Left lung (tissue), 10 donors: ENCODE measurements around the gene MSH5. TPM values are rescaled to one million over a fixed set of nuclear protein-coding genes. Genes with fewer than 3 reads are reported as not detected.

Experiments
- ATAC-seq: fragments of 200-7000 bp; cut with Tn5 transposase; one replicate; pipeline ENCODE4 v1.9.1; 2020; ENCODE audit warnings: moderate library complexity
- DNase-seq, 4 donors: peaks; one replicate each; pipeline ENCODE4 v3.0.0-alpha.2; 2013 to 2020
- H3K27ac ChIP-seq, 2 donors: fragments of 200-600 bp; sonication (generic) in 1 of 2; one replicate each; pipeline versions ENCODE4 v1.5.0 to v1.8.0; 2020 to 2021
- H3K27me3 ChIP-seq, 2 donors: fragments of 200-600 bp; sonication (generic) in 1 of 2; one replicate each; pipeline versions ENCODE4 v1.5.0 to v1.8.0; 2020 to 2021
- H3K36me3 ChIP-seq, 2 donors: fragments of 200-600 bp; sonication (generic) in 1 of 2; one replicate each; pipeline versions ENCODE4 v1.5.0 to v1.8.0; 2020 to 2021
- H3K4me1 ChIP-seq, 2 donors: fragments of 200-600 bp; one replicate each; pipeline ENCODE4 v1.8.0; 2021
- H3K4me3 ChIP-seq, 2 donors: fragments of 200-600 bp; sonication (generic) in 1 of 2; one replicate each; pipeline versions ENCODE4 v1.5.0 to v1.8.0; 2020 to 2021; ENCODE audit warnings: mild to moderate bottlenecking in 1 of 2
- H3K9me3 ChIP-seq, 2 donors: fragments of 200-600 bp; sonication (generic) in 1 of 2; one replicate each; pipeline versions ENCODE4 v1.5.0 to v1.8.0; 2020 to 2021
- CTCF ChIP-seq, 2 donors: fragments of 200-600 bp; sonication (generic) in 1 of 2; IDR thresholded peaks; one replicate each; pipeline versions ENCODE4 v1.5.0 to v1.8.0; 2021; ENCODE audit warnings: antibody characterized with exemption in 2 of 2
- intact Hi-C, 2 donors: fragments of 100-400 bp; cut with DNase I; formaldehyde crosslinking; loops; one replicate each; pipeline versions ENCODE4 v1.11.2 to v1.14.2; 2022
- polyA plus RNA-seq, 6 donors: library from polyadenylated mRNA; unstranded; fragments of 120-200 nt; gene quantifications; one replicate each; pipeline ENCODE4 v1.2.1, GENCODE V29; 2013; ENCODE audit not compliant: insufficient read length in 6 of 6
- total RNA-seq, 2 donors: library from RNA; stranded (reverse); fragmentation: NEBNext Ultra II Directional; extraction: Animal tissue kit (Norgen Biotek cat#: 25700); gene quantifications; one replicate each; pipeline ENCODE4 v1.2.1, GENCODE V29; 2021
- donor health status: DM: no; HTN: yes; CAD: no.
- donor health status: DM: no; HTN: no; CAD: no.

The MSH5 gene
- total and polyA plus RNA-seq, 8 donors, result 9.7 to 49.8 (median 36.7) TPM

DNA sequence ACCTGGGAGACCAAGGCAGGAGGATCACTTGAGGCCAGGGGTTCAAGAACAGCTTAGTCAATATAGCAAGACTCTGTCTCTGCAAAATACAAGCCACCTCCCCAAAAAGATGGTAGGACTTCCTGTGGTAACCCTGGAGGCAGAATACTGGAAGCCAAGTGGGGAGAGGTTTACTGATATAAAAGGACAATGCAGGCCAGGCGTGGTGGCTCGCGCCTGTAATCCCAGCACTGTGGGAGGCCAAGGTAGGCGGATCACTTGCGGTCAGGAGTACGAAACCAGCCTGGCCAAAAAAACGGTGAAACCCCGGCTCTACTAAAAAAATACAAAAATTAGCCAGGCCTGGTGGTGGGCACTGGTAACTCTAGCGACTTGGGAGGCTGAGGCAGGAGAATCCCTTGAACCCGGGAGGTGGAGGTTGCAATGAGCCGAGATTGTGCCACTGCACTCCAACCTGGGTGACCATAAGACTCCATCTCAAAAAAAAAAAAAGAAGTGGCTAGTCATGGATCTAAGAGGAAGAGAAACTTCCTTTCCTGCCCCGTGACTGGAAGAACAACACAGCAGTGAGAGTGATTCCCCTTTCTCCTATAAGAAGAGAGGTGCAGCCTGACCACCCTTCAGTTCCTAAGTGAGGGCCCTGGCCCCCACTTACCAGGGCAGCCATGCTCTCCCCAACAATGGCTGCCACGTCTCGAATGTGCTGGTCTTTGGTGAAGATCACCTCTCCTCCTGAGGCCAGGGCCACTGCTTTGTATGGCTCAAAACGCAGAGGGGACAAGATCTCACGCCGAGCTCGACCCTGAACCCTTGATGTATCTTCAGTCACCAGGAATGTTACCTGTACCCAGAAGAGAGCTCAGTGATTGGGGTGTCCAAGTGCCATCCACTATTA, 28.8 kb downstream of the MSH5 start:
- intact Hi-C loops, result no loop called here
- peaks cover 0 to 30% of the 10 kb centered on the region in 2 donors for H3K4me1 ChIP-seq
- no peaks in the 10 kb centered on the region for H3K27me3 ChIP-seq
- peak in 1 of 4 donors; percentile 31 for DNase-seq
- H3K36me3 ChIP-seq, result no peaks in the 10 kb centered on the region
- no peak overlapping the region for H3K4me3 ChIP-seq
- no peaks in the 10 kb centered on the region for H3K9me3 ChIP-seq
- peak overlapping the region in 1 of 2 donors; percentile 77 for H3K27ac ChIP-seq
- peak; percentile 26 for ATAC-seq
- no peak for TF ChIP-seq CTCF (IDR thresholded peaks at IDR 0.05)

GRCh38 chr6:31769684-31770371, 30.0 kb downstream of the MSH5 start:
- Histone ChIP-seq H3K36me3 (no peaks in the 10 kb centered on the region), H3K27ac (peak overlapping the region in 1 of 2 donors; percentile 77), H3K4me3 (no peak overlapping the region), H3K4me1 (peaks cover 0 to 30% of the 10 kb centered on the region in 2 donors), H3K9me3 (no peaks in the 10 kb centered on the region), H3K27me3 (no peaks in the 10 kb centered on the region)
- intact Hi-C loops, result no loop called here
- ATAC-seq, result peak; percentile 86
- DNase-seq, result peak in 2 of 4 donors; percentile 84 to 95
- TF ChIP-seq CTCF (IDR thresholded peaks at IDR 0.05), result peak; percentile 81 to 97

- TF ChIP-seq CTCF (IDR thresholded peaks at IDR 0.05), result no peak
- no peak overlapping the region for H3K27ac ChIP-seq
- intact Hi-C loops, result no loop called here
These were observed 31.1 kb downstream of the MSH5 start for GRCh38 chr6:31770860-31771259.

GRCh38 chr6:31771992-31772358, 32.2 kb downstream of the MSH5 start:
- no peak for TF ChIP-seq CTCF (IDR thresholded peaks at IDR 0.05)
- intact Hi-C loops, result no loop called here
- Histone ChIP-seq H3K9me3 (no peaks in the 10 kb centered on the region), H3K4me1 (peaks cover 7 to 42% of the 10 kb centered on the region in 2 donors), H3K4me3 (no peak overlapping the region), H3K27ac (no peak overlapping the region), H3K36me3 (no peaks in the 10 kb centered on the region), H3K27me3 (no peaks in the 10 kb centered on the region)
- ATAC-seq (no peak), DNase-seq (peak in 1 of 4 donors; percentile 20)

More at GRCh38 chr6:31770860-31771259, 31.1 kb downstream of the MSH5 start:
- ATAC-seq, result no peak
- no peak overlapping the region for H3K4me3 ChIP-seq
- H3K36me3 ChIP-seq, result no peaks in the 10 kb centered on the region
- no peaks in the 10 kb centered on the region for H3K27me3 ChIP-seq
- H3K9me3 ChIP-seq, result no peaks in the 10 kb centered on the region
- DNase-seq, result no peak
- H3K4me1 ChIP-seq, result peaks cover 0 to 31% of the 10 kb centered on the region in 2 donors

GRCh38 chr6:31775184-31775583, 35.4 kb downstream of the MSH5 start:
- Histone ChIP-seq H3K36me3 (peaks cover 0 to 23% of the 10 kb centered on the region in 2 donors), H3K9me3 (no peaks in the 10 kb centered on the region), H3K4me1 (peaks cover 7 to 24% of the 10 kb centered on the region in 2 donors), H3K4me3 (no peak overlapping the region), H3K27ac (no peak overlapping the region), H3K27me3 (no peaks in the 10 kb centered on the region)
- DNase-seq (peak in 1 of 4 donors; percentile 32), ATAC-seq (no peak)
- intact Hi-C loops, result no loop called here
- TF ChIP-seq CTCF (IDR thresholded peaks at IDR 0.05), result no peak
